HepG2 (cell line): Measurements from ENCODE around the gene VTI1B. TPM values are rescaled to one million over a fixed set of nuclear protein-coding genes. Genes with fewer than 3 reads are reported as not detected.

Experiments used
- ARNT2 ChIP-seq: sonication (generic); formaldehyde crosslinking; IDR thresholded peaks from 2 replicates; pipeline ENCODE4 v1.8.0; 2022; ENCODE audit warnings: mild to moderate bottlenecking, low read depth, missing genetic modification reagents, moderate library complexity
- CEBPZ ChIP-seq: IDR thresholded peaks from 2 replicates; pipeline ENCODE4 v1.6.1; 2012; ENCODE audit warnings: low read length, improper control_type of control experiment
- CTCF ChIP-seq: sonication (generic); formaldehyde crosslinking; IDR thresholded peaks from 2 replicates; pipeline ENCODE4 v1.5.0; 2020; ENCODE audit warnings: mild to moderate bottlenecking, missing genetic modification reagents, moderate library complexity
- EEA1 ChIP-seq: sonication (generic); formaldehyde crosslinking; IDR thresholded peaks from 2 replicates; pipeline ENCODE4 v1.5.1; 2020; ENCODE audit warnings: mild to moderate bottlenecking, missing genetic modification reagents, borderline replicate concordance
- EP300 ChIP-seq, 3 experiments: sonication (generic) in 1 of 3; formaldehyde crosslinking in 1 of 3; IDR thresholded peaks; 2 replicates each; pipeline versions ENCODE4 v1.5.1 to v1.6.1; 2011 to 2020; ENCODE audit warnings: low read depth in 2 of 3, low read length in 2 of 3, borderline replicate concordance in 1 of 3, improper control_type of control experiment in 1 of 3, mild to moderate bottlenecking in 1 of 3, missing genetic modification reagents in 1 of 3, moderate library complexity in 1 of 3
- ETS1 ChIP-seq: sonication (generic); formaldehyde crosslinking; IDR thresholded peaks from 2 replicates; pipeline ENCODE4 v1.4.0; 2020; ENCODE audit warnings: missing genetic modification reagents
- GABPB1 ChIP-seq: IDR thresholded peaks from 2 replicates; pipeline ENCODE4 v1.6.1; 2016; ENCODE audit warnings: mild to moderate bottlenecking, missing genetic modification reagents, moderate library complexity, missing compliant biosample characterization
- IKZF4 ChIP-seq: sonication (generic); formaldehyde crosslinking; IDR thresholded peaks from 2 replicates; pipeline ENCODE4 v1.5.1; 2020; ENCODE audit warnings: borderline replicate concordance, mild to moderate bottlenecking, low read depth, missing genetic modification reagents; ENCODE audit errors: not compliant biosample characterization
- MNT ChIP-seq: fragments of 450-650 bp; IDR thresholded peaks from 2 replicates; pipeline ENCODE4 v1.6.1; 2016
- MYC ChIP-seq: sonication (generic); formaldehyde crosslinking; IDR thresholded peaks from 2 replicates; pipeline ENCODE4 v1.9.0; 2021; ENCODE audit warnings: missing genetic modification reagents, borderline replicate concordance
- NFATC3 ChIP-seq: sonication (generic); formaldehyde crosslinking; IDR thresholded peaks from 2 replicates; pipeline ENCODE4 v1.5.1; 2020; ENCODE audit warnings: mild to moderate bottlenecking, missing genetic modification reagents
- POLR2A ChIP-seq, 2 experiments: IDR thresholded peaks; 2 replicates each; pipeline ENCODE4 v1.6.1; 2011; ENCODE audit warnings: low read depth in 2 of 2, low read length in 2 of 2, mild to moderate bottlenecking in 1 of 2, moderate library complexity in 1 of 2; ENCODE audit not compliant: insufficient read depth in 1 of 2
- SETDB1 ChIP-seq: sonication (generic); formaldehyde crosslinking; IDR thresholded peaks from 2 replicates; pipeline ENCODE4 v1.5.1; 2020; ENCODE audit warnings: missing genetic modification reagents, mild to moderate bottlenecking, borderline replicate concordance
- ZBTB3 ChIP-seq: sonication (generic); formaldehyde crosslinking; IDR thresholded peaks from 2 replicates; pipeline ENCODE4 v1.4.0; 2020; ENCODE audit warnings: low read depth, mild to moderate bottlenecking, moderate library complexity, missing genetic modification reagents, borderline replicate concordance
- ZMYM2 ChIP-seq: sonication (generic); formaldehyde crosslinking; IDR thresholded peaks from 2 replicates; pipeline ENCODE4 v1.8.0; 2022; ENCODE audit warnings: mild to moderate bottlenecking, missing genetic modification reagents
- ZNF275 ChIP-seq: sonication (generic); formaldehyde crosslinking; IDR thresholded peaks from 2 replicates; pipeline ENCODE4 v1.8.0; 2022; ENCODE audit warnings: missing genetic modification reagents, mild to moderate bottlenecking, inconsistent platforms, borderline replicate concordance
- ZNF790 ChIP-seq: sonication (generic); formaldehyde crosslinking; IDR thresholded peaks from 2 replicates; pipeline ENCODE4 v1.8.0; 2022; ENCODE audit warnings: missing genetic modification reagents, mild to moderate bottlenecking, borderline replicate concordance
- polyA plus RNA-seq, 8 experiments: library from polyadenylated mRNA; depleted of rRNA in 3 of 8; stranded (reverse) in 7 of 8; unstranded in 1 of 8; fragments of >200 nt; fragmentation: Illumina TruSeq in 4 of 8; extraction: Trizol in 4 of 8; gene quantifications; 2 replicates each; pipeline versions ENCODE4 v1.2.1 to v1.2.3, GENCODE V29; 2011 to 2016; ENCODE audit warnings: low read depth in 4 of 8, missing spikeins in 1 of 8, mixed read lengths in 1 of 8; ENCODE audit not compliant: insufficient read depth in 1 of 8
- total RNA-seq, 5 experiments: library from RNA; depleted of rRNA; stranded (reverse); fragments of >200 nt; fragmentation: Illumina TruSeq; extraction: Trizol; gene quantifications; 2 replicates each; pipeline ENCODE4 v1.2.3, GENCODE V29; 2016; ENCODE audit warnings: low read depth in 1 of 5

VTI1B gene
- total and polyA plus RNA-seq, 2 of the 13 experiments (the other 11 are each of a cell fraction or from before 2014, with no cell fraction given) = 39.0 to 103 TPM

GRCh38 chr14:67599698-67600561, 74.5 kb downstream of the VTI1B start, which contains the start of gene PIGH (continued):
- TF ChIP-seq CEBPZ (no peak), POLR2A (IDR thresholded peaks at IDR 0.05; ENCODE audit: insufficient read depth in 1 of 2, low read depth in 2 of 2, low read length in 2 of 2) (peak; percentile 62 to 72), ZMYM2 (CRISPR knock-in tag) (peak; percentile 93), ZNF790 (0 out of 2 replicates have a peak, but pooled peaks have one; percentile 42), ZNF275 (CRISPR knock-in tag) (no peak; the same call in 1 of the 2 replicates), EEA1 (CRISPR knock-in tag) (peak; percentile 31; the same call in 1 of the 2 replicates), ZBTB3 (0 out of 2 replicates have a peak, but pooled peaks have one; percentile 4), GABPB1 (CRISPR knock-in tag) (peak; percentile 94), IKZF4 (peak; percentile 43), ARNT2 (CRISPR knock-in tag) (0 out of 2 replicates have a peak, but pooled peaks have one; percentile 54), EP300 (IDR thresholded peaks at IDR 0.05; ENCODE audit: low read depth in 2 of 2, low read length in 2 of 2) (peak in 1 of 2 experiments; percentile 42; a peak in 1 of 4 replicates), EP300 (CRISPR knock-in tag; IDR thresholded peaks at IDR 0.05; ENCODE audit: borderline replicate concordance) (no peak), CTCF (peak; percentile 76), MNT (peak; percentile 25; the same call in 1 of the 2 replicates), MYC (CRISPR knock-in tag) (peak; percentile 55; the same call in 1 of the 2 replicates), NFATC3 (CRISPR knock-in tag) (peak; percentile 73; the same call in 1 of the 2 replicates), SETDB1 (no peak), ETS1 (CRISPR knock-in tag) (no peak)
